HG02759 (cell line): ENCODE data around the gene HPCAL1.
"Not testable (repeated sequence)": the region's sequence is repeated elsewhere in the genome, so short reads cannot be mapped to it uniquely, and the experiment has no call there.

Experiments
- ATAC-seq: cut with Tn5 transposase; IDR thresholded peaks from one replicate; pipeline ENCODE4 v1.9.1; 2021; ENCODE audit warnings: mild to moderate bottlenecking, moderate library complexity; ENCODE audit not compliant: unreplicated experiment

HPCAL1 gene

GRCh38 chr2:10302479-10303180 lies at the start of gene HPCAL1:
Gene HPCAL1, plus strand, starts transcription at chr2:10302904. Its CDS starts 116,854 bp downstream, at chr2:10419758.
- ATAC-seq = peak; percentile 81

- ATAC-seq = no peak
Observed at GRCh38 chr2:10253596-10254372, 48.9 kb upstream of the HPCAL1 start.

GRCh38 chr2:10254373-10255188 lies 48.1 kb upstream of the HPCAL1 start:
- no peak for ATAC-seq

DNA sequence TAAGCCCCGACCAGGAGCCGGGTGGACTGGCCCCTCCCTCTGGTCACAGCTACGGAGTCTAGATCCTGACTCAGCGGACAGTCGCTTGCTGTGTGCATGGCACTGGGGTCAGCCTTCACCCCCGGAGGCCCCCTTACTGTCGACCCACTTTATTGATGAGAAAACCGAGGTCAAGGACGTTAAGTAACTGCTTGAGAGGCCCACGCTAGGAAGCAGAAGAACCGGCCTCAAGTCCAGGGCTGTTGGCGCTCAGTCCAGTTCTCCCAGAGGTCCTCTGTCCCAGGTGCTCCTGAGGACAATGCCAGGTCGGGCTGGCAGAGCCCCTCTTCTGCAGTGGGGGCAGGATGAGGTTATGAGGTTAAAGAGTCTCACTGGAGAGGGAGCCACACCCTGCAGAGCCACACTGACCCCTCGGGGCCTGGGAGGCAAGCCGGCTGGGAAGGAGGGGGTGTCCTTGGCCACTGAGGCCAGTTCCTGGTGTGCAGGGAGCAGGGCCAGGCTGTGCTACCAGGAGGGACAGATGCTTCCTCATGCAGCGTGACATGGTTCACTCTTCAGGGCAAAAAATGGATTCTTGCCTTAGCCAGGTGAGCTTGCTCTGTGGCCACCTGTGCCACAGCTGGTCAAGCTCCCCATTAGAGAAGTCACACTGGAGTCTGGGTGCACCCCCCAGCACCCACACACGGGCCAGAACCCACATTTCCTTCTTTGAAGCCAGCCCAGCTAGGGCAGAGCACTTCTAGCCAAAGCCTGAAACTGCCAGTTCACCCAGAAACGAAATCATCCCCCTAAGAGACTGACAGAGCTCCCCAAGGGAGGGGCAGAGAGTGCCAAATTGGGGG lies 47.3 kb upstream of the HPCAL1 start:
- no peak for ATAC-seq

GRCh38 chr2:10256031-10256514 lies 46.6 kb upstream of the HPCAL1 start:
- no peak for ATAC-seq

- no peak for ATAC-seq
Observed at GRCh38 chr2:10256515-10257031, 46.1 kb upstream of the HPCAL1 start.

- ATAC-seq = no peak
Observed at GRCh38 chr2:10257036-10257435, 45.7 kb upstream of the HPCAL1 start.

GRCh38 chr2:10257500-10258147 lies 45.1 kb upstream of the HPCAL1 start:
- no peak for ATAC-seq

- no peak for ATAC-seq
Observed at GRCh38 chr2:10258326-10258725, 44.4 kb upstream of the HPCAL1 start.

GRCh38 chr2:10258726-10259125 lies 44.0 kb upstream of the HPCAL1 start:
- no peak for ATAC-seq

GRCh38 chr2:10260130-10260529 lies 42.6 kb upstream of the HPCAL1 start:
- no peak for ATAC-seq

- not testable (repeated sequence) for ATAC-seq
Observed at GRCh38 chr2:10263526-10263925, 39.2 kb upstream of the HPCAL1 start.

- ATAC-seq = no peak
Observed at GRCh38 chr2:10264506-10265328, 38.0 kb upstream of the HPCAL1 start.

DNA sequence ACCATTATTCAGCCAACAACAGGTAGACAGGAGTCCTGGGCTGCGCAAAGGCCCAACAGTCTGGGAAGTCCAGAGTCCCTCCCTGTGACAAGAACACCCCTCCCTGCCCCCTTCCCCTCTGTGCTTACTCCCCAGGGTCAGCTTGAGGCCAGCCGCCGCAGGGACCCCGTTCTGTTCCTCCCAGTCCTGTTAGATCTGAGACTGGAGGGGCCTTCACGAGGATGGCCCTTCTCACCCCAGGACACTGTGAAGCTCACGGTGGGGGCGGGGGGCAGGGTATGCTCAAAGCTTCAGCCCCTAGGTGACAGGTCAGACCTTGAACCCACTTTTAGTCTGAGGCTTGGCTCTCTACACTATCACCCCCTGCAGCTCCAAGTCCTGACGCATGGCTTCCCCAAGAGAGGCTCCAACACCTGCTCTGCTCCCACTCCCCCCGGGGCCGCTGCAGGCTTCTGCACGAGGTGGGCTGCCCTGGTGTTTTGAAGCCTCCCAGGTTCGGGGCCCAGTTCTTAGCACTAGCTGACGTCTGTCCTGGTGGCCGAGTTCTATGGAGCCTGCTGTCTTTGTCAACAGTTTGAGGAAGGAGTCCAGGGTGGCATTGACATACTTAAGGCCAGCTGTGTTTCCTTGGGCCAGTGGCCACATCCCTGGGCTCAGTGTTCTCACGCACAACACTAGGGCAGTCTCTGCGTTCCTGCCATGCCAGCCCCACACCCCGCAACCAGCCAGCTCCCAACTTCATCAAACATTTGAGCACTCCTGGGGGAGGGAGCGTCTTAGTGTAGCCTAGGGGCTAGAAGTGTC lies 37.2 kb upstream of the HPCAL1 start:
- no peak for ATAC-seq

DNA sequence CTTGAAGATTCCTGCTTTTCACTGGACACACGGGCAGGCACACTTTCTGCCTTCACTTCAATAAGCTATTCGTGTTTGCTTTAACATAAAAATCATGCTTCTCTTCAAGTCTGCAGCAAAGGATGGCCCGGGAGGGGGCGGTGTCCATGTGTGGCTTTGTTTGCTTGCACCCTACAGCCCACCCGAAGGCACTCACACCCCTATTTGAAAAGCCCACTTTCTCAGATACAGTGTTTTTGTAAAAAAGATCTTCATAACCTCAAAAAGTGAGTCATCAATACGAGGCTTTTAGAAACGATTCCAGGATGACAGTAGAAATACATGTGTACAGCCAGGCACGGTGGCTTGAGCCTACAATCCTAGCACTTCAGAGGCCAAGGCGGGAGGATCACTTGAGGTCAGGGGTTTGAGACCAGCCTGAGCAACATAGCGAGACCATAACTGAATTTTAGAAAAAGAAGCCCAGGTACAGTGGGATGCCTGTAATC lies 36.5 kb upstream of the HPCAL1 start:
- ATAC-seq = no peak

DNA sequence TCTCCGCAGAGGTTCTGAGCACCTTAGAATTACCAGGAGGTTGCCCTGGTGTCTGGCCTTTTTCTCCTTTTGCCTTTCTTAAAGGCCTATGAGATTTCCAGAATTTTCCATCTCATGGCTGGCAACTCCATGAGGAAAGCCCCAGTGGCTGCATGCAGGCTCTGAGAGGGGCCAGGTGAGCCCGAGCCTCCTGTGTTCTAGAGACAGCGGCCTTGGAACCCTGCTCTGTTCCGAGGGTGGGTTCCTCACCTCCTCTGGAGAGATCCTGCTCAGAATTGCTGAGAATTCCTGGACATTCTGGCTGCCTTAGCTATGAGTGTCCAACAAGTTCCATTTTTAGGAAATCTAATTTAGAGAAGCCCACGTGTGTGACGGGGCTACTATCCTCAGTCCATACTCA lies 35.7 kb upstream of the HPCAL1 start:
- no peak for ATAC-seq

- no peak for ATAC-seq
Observed at GRCh38 chr2:10267551-10268465, 34.9 kb upstream of the HPCAL1 start.
